ENCODE data around the gene DDI2. TPM values are rescaled to one million over a fixed set of nuclear protein-coding genes. Genes with fewer than 3 reads are reported as not detected.

DDI2 gene
- polyA plus RNA-seq, 1 donor (not counting 4 experiments of a cell fraction or from before 2014, with no cell fraction given): 11.5 TPM

GRCh38 chr1:15708486-15709137 is 91.4 kb downstream of the DDI2 start:
- H3K36me3 ChIP-seq (ENCODE audit: control insufficient read depth in 2 of 2, extremely low read depth in 1 of 2, insufficient read depth in 2 of 2, low read length in 2 of 2): peaks cover 10 to 11% of the 10 kb centered on the region in 2 experiments
- H3K27ac ChIP-seq (ENCODE audit: control insufficient read depth, insufficient read depth, low read length): no peak overlapping the region
- no peak overlapping the region for H3K9ac ChIP-seq (ENCODE audit: control insufficient read depth, extremely low read depth, insufficient read depth, low read length)
- H2AFZ ChIP-seq (ENCODE audit: control insufficient read depth, low read length): no peak overlapping the region
- no peak for FAIRE-seq
- dilution Hi-C loops (cut with MboI; ENCODE audit: extremely low pct_ligation_motif_present, low sequenced_read_pairs): no loop called here
- H3K27me3 ChIP-seq (ENCODE audit: control insufficient read depth, extremely low read depth, insufficient read depth, low read length): no peaks in the 10 kb centered on the region
- no peak overlapping the region for H3K4me3 ChIP-seq (ENCODE audit: control insufficient read depth in 2 of 3, extremely low read depth in 1 of 3, insufficient read depth in 2 of 3, low read depth in 1 of 3, low read length in 3 of 3)
- H4K20me1 ChIP-seq (ENCODE audit: control insufficient read depth, extremely low read depth, insufficient read depth, low read length): peaks cover 3% of the 10 kb centered on the region
- peaks cover 5% of the 10 kb centered on the region for H3K4me1 ChIP-seq (ENCODE audit: control insufficient read depth, extremely low read depth, insufficient read depth, low read length)
- no peaks in the 10 kb centered on the region for H3K9me3 ChIP-seq (ENCODE audit: control insufficient read depth, low read depth, low read length)
- no peak for DNase-seq (ENCODE audit: low read depth, low spot score)
- peaks cover 2% of the 10 kb centered on the region for H3K9me1 ChIP-seq (ENCODE audit: control insufficient read depth, extremely low read depth, insufficient read depth, low read length)
- TF ChIP-seq EZH2 (IDR thresholded peaks at IDR 0.05; ENCODE audit: low read length): no peak
- no peak for TF ChIP-seq CTCF (optimal IDR thresholded peaks at IDR 0.05 in 1 of 3, IDR thresholded peaks at IDR 0.05 in 1 of 3, conservative IDR thresholded peaks at IDR 0.05 in 1 of 3; ENCODE audit: extremely low read depth in 1 of 3, insufficient read depth in 2 of 3, low read length in 3 of 3)
- H3K79me2 ChIP-seq (ENCODE audit: control insufficient read depth, insufficient read depth, low read length): peaks cover 68% of the 10 kb centered on the region
- H3K4me2 ChIP-seq (ENCODE audit: control insufficient read depth, extremely low read depth, insufficient read depth, low read depth, low read length): no peak overlapping the region

GRCh38 chr1:15709226-15709625 is 92.0 kb downstream of the DDI2 start:
- no peak overlapping the region for H2AFZ ChIP-seq (ENCODE audit: control insufficient read depth, low read length)
- FAIRE-seq (no peak), DNase-seq (ENCODE audit: low read depth, low spot score) (no peak)
- no peaks in the 10 kb centered on the region for H3K9me3 ChIP-seq (ENCODE audit: control insufficient read depth, low read depth, low read length)
- H3K4me1 ChIP-seq (ENCODE audit: control insufficient read depth, extremely low read depth, insufficient read depth, low read length): no peaks in the 10 kb centered on the region
- peaks cover 10 to 11% of the 10 kb centered on the region in 2 experiments for H3K36me3 ChIP-seq (ENCODE audit: control insufficient read depth in 2 of 2, extremely low read depth in 1 of 2, insufficient read depth in 2 of 2, low read length in 2 of 2)
- H3K9me1 ChIP-seq (ENCODE audit: control insufficient read depth, extremely low read depth, insufficient read depth, low read length): peaks cover 2% of the 10 kb centered on the region
- no peak overlapping the region for H3K4me2 ChIP-seq (ENCODE audit: control insufficient read depth, extremely low read depth, insufficient read depth, low read depth, low read length)
- peaks cover 3% of the 10 kb centered on the region for H4K20me1 ChIP-seq (ENCODE audit: control insufficient read depth, extremely low read depth, insufficient read depth, low read length)
- H3K79me2 ChIP-seq (ENCODE audit: control insufficient read depth, insufficient read depth, low read length): peaks cover 63% of the 10 kb centered on the region
- H3K4me3 ChIP-seq (ENCODE audit: control insufficient read depth in 2 of 3, extremely low read depth in 1 of 3, insufficient read depth in 2 of 3, low read depth in 1 of 3, low read length in 3 of 3): no peak overlapping the region
- dilution Hi-C loops (cut with MboI; ENCODE audit: extremely low pct_ligation_motif_present, low sequenced_read_pairs): no loop called here
- H3K27ac ChIP-seq (ENCODE audit: control insufficient read depth, insufficient read depth, low read length): no peak overlapping the region
- no peaks in the 10 kb centered on the region for H3K27me3 ChIP-seq (ENCODE audit: control insufficient read depth, extremely low read depth, insufficient read depth, low read length)
- TF ChIP-seq CTCF (optimal IDR thresholded peaks at IDR 0.05 in 1 of 3, IDR thresholded peaks at IDR 0.05 in 1 of 3, conservative IDR thresholded peaks at IDR 0.05 in 1 of 3; ENCODE audit: extremely low read depth in 1 of 3, insufficient read depth in 2 of 3, low read length in 3 of 3) (no peak), EZH2 (IDR thresholded peaks at IDR 0.05; ENCODE audit: low read length) (no peak)
- no peak overlapping the region for H3K9ac ChIP-seq (ENCODE audit: control insufficient read depth, extremely low read depth, insufficient read depth, low read length)

Data from keratinocyte (primary cell).